Peyer's patch (tissue), 4 donors: ENCODE measurements around the gene TULP3. TPM values are rescaled to one million over a fixed set of nuclear protein-coding genes. Genes with fewer than 3 reads are reported as not detected.
"Not testable (repeated sequence)": the region's sequence is repeated elsewhere in the genome, so short reads cannot be mapped to it uniquely, and the experiment has no call there.

Experiments
- DNase-seq, 3 donors: peaks; one replicate each; pipeline ENCODE4 v3.0.0-alpha.2; 2017 to 2019
- H3K27ac ChIP-seq, 4 donors: fragments of 200-600 bp; sonication (generic); one replicate each; pipeline ENCODE4 v1.5.1; 2016 to 2019
- H3K27me3 ChIP-seq, 2 donors: fragments of 200-600 bp; sonication (generic); one replicate each; pipeline ENCODE4 v1.5.1; 2019
- H3K36me3 ChIP-seq, 3 donors: fragments of 200-600 bp; sonication (generic); one replicate each; pipeline ENCODE4 v1.5.1; 2016 to 2019
- H3K4me1 ChIP-seq, 4 donors: fragments of 200-600 bp; sonication (generic); one replicate each; pipeline ENCODE4 v1.5.1; 2016 to 2019
- H3K4me3 ChIP-seq, 4 donors: fragments of 200-600 bp; sonication (generic); 1 replicate in 3 of 4; 2 replicates in 1 of 4; pipeline ENCODE4 v1.5.1; 2016 to 2019; ENCODE audit warnings: mild to moderate bottlenecking in 1 of 4
- H3K9me3 ChIP-seq, 4 donors: fragments of 200-600 bp; sonication (generic); one replicate each; pipeline ENCODE4 v1.5.1; 2016 to 2019; ENCODE audit warnings: mild to moderate bottlenecking in 1 of 4
- CTCF ChIP-seq, 6 experiments: fragments of 450-650 bp in 4 of 6; fragments of 200-600 bp in 2 of 6; sonication (generic) in 1 of 6; IDR thresholded peaks; one replicate each; pipeline ENCODE4 v1.5.1; 2017 to 2019; ENCODE audit warnings: antibody characterized with exemption in 6 of 6, mild to moderate bottlenecking in 3 of 6, moderate library complexity in 1 of 6
- POLR2A ChIP-seq, 2 donors: fragments of 450-650 bp; IDR thresholded peaks; one replicate each; pipeline ENCODE4 v1.5.1; 2017; ENCODE audit warnings: antibody characterized with exemption in 2 of 2, mild to moderate bottlenecking in 2 of 2, moderate library complexity in 2 of 2
- total RNA-seq, 4 donors: library from RNA; depleted of rRNA; stranded (reverse); fragments of >200 nt; gene quantifications; one replicate each; pipeline ENCODE4 v1.1.0, GENCODE V29; 2016

TULP3 gene
- total RNA-seq, 4 donors from 2014 or later, result 7.2 to 63.5 (median 12.6) TPM

DNA sequence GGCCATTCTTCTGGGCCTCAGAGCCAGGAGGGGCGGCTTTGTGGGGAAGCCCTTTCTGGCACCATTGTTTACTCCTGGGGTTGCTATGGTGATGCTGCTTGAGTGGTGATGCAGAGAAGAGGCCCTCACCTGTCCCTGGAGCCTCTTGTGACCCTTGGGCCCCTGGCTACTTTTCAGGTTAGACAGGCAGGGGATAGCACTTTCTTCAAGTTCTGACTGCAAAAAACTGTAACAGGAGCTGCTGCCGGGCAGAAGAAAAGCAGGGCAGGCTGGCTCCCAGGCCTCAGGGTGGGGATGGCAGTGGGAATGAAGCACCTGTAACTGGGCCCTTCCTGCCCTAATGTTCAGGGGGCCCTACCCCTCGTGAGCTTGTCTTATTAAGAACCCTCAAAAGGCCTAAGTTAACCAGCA lies 33.7 kb upstream of the TULP3 start, which contains the start of gene TEX52:
Gene TEX52, minus strand, starts transcription at position 19 of the 411 bp plus-strand sequence. Its CDS starts 13 bp downstream, at position 6.
- Histone ChIP-seq H3K4me1 (peaks cover 0 to 23% (median 0%) of the 10 kb centered on the region in 4 donors), H3K27me3 (no peaks in the 10 kb centered on the region), H3K36me3 (no peaks in the 10 kb centered on the region), H3K9me3 (no peaks in the 10 kb centered on the region), H3K4me3 (no peak within 1 kb of the TSS), H3K27ac (no peak within 1 kb of the TSS)
- DNase-seq, result no peak
- no peak for TF ChIP-seq CTCF (IDR thresholded peaks at IDR 0.05)
- TF ChIP-seq POLR2A (IDR thresholded peaks at IDR 0.05), result no peak

- Histone ChIP-seq H3K27me3 (no peaks in the 10 kb centered on the region), H3K4me3 (no peak overlapping the region), H3K27ac (no peak overlapping the region), H3K4me1 (peaks cover 0 to 23% (median 0%) of the 10 kb centered on the region in 4 donors), H3K9me3 (no peaks in the 10 kb centered on the region), H3K36me3 (no peaks in the 10 kb centered on the region)
- DNase-seq, result no peak
- TF ChIP-seq POLR2A (IDR thresholded peaks at IDR 0.05) (no peak), CTCF (IDR thresholded peaks at IDR 0.05) (no peak)
Measured at GRCh38 chr12:2857576-2857975, 33.1 kb upstream of the TULP3 start.

- Histone ChIP-seq H3K4me1 (peaks cover 0 to 23% (median 0%) of the 10 kb centered on the region in 4 donors), H3K27me3 (no peaks in the 10 kb centered on the region), H3K9me3 (no peaks in the 10 kb centered on the region), H3K4me3 (no peak overlapping the region), H3K36me3 (no peaks in the 10 kb centered on the region), H3K27ac (no peak overlapping the region)
- no peak for DNase-seq
- TF ChIP-seq POLR2A (IDR thresholded peaks at IDR 0.05) (no peak), CTCF (IDR thresholded peaks at IDR 0.05) (no peak)
Measured at GRCh38 chr12:2858334-2858733, 32.4 kb upstream of the TULP3 start.

DNA sequence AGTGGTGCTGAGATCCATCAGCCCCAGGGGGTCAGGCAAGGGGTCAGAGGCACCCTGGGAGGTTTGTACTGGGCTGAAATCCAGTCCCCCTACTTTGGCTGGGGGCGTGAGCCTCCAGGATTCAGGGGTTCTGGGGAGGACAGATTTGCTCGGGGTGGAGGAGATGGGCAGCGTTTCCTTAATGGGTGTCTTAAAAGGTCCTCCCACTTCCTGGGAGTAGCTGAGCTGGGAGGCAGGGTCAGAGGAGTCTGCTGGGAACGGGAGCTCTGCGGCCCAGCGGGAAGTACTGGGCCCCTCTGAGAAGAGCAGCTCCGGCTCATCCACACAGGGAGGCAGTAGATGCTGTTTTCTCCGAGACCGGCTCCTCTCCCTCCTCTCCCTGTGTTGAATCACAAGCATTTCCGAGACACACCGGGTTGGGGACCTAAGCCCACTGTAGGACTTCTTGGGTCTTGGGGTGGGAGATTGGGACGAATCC lies 31.7 kb upstream of the TULP3 start:
- no peaks in the 10 kb centered on the region for H3K27me3 ChIP-seq
- H3K9me3 ChIP-seq, result no peaks in the 10 kb centered on the region
- DNase-seq, result no peak
- no peak for TF ChIP-seq CTCF (IDR thresholded peaks at IDR 0.05)
- no peak for TF ChIP-seq POLR2A (IDR thresholded peaks at IDR 0.05)
- H3K4me1 ChIP-seq, result peaks cover 0 to 19% (median 0%) of the 10 kb centered on the region in 4 donors
- no peak overlapping the region for H3K27ac ChIP-seq
- no peak overlapping the region for H3K4me3 ChIP-seq
- peaks cover 0 to 2% (median 0%) of the 10 kb centered on the region in 3 donors for H3K36me3 ChIP-seq

DNA sequence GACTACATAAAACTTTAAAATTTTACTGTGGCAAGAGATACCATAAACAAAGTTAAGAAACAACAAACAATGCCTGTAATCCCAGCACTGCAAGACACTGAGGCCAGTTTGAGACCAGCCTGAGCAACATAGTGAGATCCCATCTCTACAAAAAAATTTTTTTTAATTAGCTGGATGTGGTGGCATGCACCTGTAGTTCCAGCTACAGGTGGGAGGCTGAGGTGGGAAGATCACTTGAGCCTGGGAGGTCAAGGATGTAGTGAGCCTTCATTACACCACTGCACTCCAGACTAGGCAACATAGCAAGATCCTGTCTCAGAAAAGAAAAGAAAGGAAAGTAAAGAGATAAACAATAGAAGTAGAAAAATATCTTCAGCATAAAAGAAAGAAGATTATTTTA lies 30.5 kb upstream of the TULP3 start:
- no peak for TF ChIP-seq CTCF (IDR thresholded peaks at IDR 0.05)
- no peak for TF ChIP-seq POLR2A (IDR thresholded peaks at IDR 0.05)
- no peaks in the 10 kb centered on the region for H3K9me3 ChIP-seq
- H3K4me1 ChIP-seq, result peaks cover 0 to 10% (median 0%) of the 10 kb centered on the region in 4 donors
- H3K36me3 ChIP-seq, result peaks cover 0 to 3% (median 0%) of the 10 kb centered on the region in 3 donors
- no peak for DNase-seq
- no peak overlapping the region for H3K4me3 ChIP-seq
- no peak overlapping the region for H3K27ac ChIP-seq
- H3K27me3 ChIP-seq, result no peaks in the 10 kb centered on the region

GRCh38 chr12:2862876-2863275 lies 27.8 kb upstream of the TULP3 start:
- Histone ChIP-seq H3K27ac (no peak overlapping the region), H3K36me3 (peaks cover 0 to 3% (median 0%) of the 10 kb centered on the region in 3 donors), H3K4me1 (no peaks in the 10 kb centered on the region), H3K4me3 (no peak overlapping the region), H3K9me3 (no peaks in the 10 kb centered on the region), H3K27me3 (no peaks in the 10 kb centered on the region)
- no peak for DNase-seq
- no peak for TF ChIP-seq POLR2A (IDR thresholded peaks at IDR 0.05)
- TF ChIP-seq CTCF (IDR thresholded peaks at IDR 0.05), result no peak

GRCh38 chr12:2863402-2863801 lies 27.3 kb upstream of the TULP3 start:
- H3K36me3 ChIP-seq, H3K9me3 ChIP-seq, DNase-seq: not testable (repeated sequence)

More at GRCh38 chr12:2863402-2863801, 27.3 kb upstream of the TULP3 start:
- H3K27me3 ChIP-seq, H3K4me1 ChIP-seq, H3K27ac ChIP-seq, H3K4me3 ChIP-seq: not testable (repeated sequence)
